ENCODE data around the gene TTC34.

DNA sequence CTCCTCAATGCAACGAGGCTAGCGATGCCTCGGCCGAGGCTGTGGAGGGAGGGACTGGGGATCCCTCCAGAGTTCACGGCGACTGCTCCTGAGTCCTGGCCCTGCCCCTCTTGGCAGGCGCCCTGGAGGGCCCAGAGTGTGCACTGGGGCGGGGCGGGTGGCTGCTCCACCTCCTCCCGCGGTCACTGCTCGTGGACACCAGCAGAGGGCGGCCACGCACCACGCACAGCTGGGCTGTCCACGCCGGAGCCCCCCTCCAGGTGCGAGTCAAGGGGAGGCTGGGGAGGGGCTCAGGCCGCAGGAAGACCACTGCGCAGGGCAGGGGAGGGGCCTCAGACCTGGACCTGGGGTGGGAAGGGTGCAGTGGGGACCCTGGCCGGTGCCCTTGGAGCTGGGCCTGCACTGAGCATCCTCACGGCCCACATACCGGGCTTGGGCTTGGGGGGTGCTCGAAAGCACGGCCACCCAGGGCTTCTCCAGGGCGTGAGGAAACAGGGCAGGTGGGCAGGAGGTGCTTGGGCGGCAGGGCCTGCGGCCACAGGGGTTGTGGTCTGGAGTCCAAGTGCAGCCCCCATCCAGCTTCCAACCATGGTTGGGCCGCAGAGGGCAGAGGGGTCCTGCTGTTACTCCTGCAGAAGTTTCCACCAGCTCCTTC, 20.6 kb upstream of the TTC34 start:
- TF ChIP-seq, protein P1, sequence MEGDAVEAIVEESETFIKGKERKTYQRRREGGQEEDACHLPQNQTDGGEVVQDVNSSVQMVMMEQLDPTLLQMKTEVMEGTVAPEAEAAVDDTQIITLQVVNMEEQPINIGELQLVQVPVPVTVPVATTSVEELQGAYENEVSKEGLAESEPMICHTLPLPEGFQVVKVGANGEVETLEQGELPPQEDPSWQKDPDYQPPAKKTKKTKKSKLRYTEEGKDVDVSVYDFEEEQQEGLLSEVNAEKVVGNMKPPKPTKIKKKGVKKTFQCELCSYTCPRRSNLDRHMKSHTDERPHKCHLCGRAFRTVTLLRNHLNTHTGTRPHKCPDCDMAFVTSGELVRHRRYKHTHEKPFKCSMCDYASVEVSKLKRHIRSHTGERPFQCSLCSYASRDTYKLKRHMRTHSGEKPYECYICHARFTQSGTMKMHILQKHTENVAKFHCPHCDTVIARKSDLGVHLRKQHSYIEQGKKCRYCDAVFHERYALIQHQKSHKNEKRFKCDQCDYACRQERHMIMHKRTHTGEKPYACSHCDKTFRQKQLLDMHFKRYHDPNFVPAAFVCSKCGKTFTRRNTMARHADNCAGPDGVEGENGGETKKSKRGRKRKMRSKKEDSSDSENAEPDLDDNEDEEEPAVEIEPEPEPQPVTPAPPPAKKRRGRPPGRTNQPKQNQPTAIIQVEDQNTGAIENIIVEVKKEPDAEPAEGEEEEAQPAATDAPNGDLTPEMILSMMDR (IDR thresholded peaks at IDR 0.05) = peak in 3 of 4 experiments; percentile 32 to 47 (median 45)
- no peak for TF ChIP-seq POLR2AphosphoS5 (IDR thresholded peaks at IDR 0.05)

All from sigmoid colon (tissue), 4 donors.